Measurements from ENCODE around the gene EYS. TPM values are rescaled to one million over a fixed set of nuclear protein-coding genes. Genes with fewer than 3 reads are reported as not detected.

EYS gene
- total RNA-seq, 3 donors from 2014 or later, result 0.16 to 0.61 (median 0.60) TPM

- ATAC-seq (no peak), DNase-seq (no peak)
- Histone ChIP-seq H3K9me3 (no peaks in the 10 kb centered on the region), H3K4me3 (no peak overlapping the region), H3K4me1 (ENCODE audit: low read depth) (no peaks in the 10 kb centered on the region), H3K36me3 (ENCODE audit: low read depth) (no peaks in the 10 kb centered on the region)
- intact Hi-C loops (cut with DNase I, micrococcal nuclease), result no loop called here
- TF ChIP-seq, protein P1, sequence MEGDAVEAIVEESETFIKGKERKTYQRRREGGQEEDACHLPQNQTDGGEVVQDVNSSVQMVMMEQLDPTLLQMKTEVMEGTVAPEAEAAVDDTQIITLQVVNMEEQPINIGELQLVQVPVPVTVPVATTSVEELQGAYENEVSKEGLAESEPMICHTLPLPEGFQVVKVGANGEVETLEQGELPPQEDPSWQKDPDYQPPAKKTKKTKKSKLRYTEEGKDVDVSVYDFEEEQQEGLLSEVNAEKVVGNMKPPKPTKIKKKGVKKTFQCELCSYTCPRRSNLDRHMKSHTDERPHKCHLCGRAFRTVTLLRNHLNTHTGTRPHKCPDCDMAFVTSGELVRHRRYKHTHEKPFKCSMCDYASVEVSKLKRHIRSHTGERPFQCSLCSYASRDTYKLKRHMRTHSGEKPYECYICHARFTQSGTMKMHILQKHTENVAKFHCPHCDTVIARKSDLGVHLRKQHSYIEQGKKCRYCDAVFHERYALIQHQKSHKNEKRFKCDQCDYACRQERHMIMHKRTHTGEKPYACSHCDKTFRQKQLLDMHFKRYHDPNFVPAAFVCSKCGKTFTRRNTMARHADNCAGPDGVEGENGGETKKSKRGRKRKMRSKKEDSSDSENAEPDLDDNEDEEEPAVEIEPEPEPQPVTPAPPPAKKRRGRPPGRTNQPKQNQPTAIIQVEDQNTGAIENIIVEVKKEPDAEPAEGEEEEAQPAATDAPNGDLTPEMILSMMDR (IDR thresholded peaks at IDR 0.05), result no peak
These were observed 1330.6 kb downstream of the EYS start for GRCh38 chr6:64376394-64376793.

DNA sequence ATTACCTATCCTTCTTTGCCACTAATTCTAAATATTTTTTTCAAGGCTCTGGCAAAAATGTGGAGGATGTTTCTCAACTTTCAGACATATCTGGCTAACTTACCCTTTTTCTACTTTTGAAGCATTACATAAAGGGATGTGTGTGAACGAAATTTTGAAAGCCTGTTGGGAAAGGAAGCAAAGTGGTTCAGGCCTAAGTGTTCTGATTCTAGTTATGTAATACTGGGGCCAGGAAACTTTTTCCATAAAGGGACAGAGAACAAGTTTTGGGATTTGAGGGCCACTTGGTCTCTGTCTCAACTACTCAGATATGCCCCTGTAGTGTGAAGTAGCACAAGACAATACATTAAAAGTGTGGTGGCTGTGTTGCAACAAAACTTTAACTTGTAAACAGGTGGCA lies 1349.6 kb downstream of the EYS start:
- H3K4me1 ChIP-seq (ENCODE audit: low read depth), result no peaks in the 10 kb centered on the region
- ATAC-seq (no peak), DNase-seq (no peak)
- TF ChIP-seq, protein P1 (IDR thresholded peaks at IDR 0.05), result no peak
- intact Hi-C loops (cut with DNase I, micrococcal nuclease), result no loop called here
- no peaks in the 10 kb centered on the region for H3K36me3 ChIP-seq (ENCODE audit: low read depth)
- H3K9me3 ChIP-seq, result no peaks in the 10 kb centered on the region
- H3K4me3 ChIP-seq, result no peak overlapping the region

DNA sequence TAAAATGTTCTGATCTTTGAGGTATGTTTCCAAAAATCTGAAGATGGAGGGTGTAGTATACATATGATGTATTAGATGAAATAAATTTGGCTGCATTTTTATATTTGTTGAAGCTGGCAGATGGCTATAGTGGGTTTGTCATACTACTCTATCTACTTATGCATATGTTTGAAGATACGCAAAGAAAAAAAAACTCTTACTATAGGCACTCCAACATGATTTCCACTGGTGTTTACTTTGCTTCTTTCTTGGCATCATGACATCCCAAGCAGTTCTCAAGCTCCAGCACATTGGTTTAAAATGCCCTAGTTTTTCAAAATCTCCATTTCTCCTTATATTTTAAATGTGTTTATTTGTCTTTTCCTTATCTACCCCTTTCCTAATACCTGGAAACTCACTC lies 1359.6 kb downstream of the EYS start:
- H3K36me3 ChIP-seq (ENCODE audit: low read depth), result no peaks in the 10 kb centered on the region
- H3K4me3 ChIP-seq, result no peak overlapping the region
- DNase-seq (no peak), ATAC-seq (no peak)
- H3K4me1 ChIP-seq (ENCODE audit: low read depth), result no peaks in the 10 kb centered on the region
- intact Hi-C loops (cut with DNase I, micrococcal nuclease), result no loop called here
- TF ChIP-seq, protein P1 (IDR thresholded peaks at IDR 0.05), result no peak
- no peaks in the 10 kb centered on the region for H3K9me3 ChIP-seq

GRCh38 chr6:64335195-64335594 lies 1371.8 kb downstream of the EYS start:
- H3K9me3 ChIP-seq, result no peaks in the 10 kb centered on the region
- no peak overlapping the region for H3K4me3 ChIP-seq
- TF ChIP-seq, protein P1 (IDR thresholded peaks at IDR 0.05), result no peak
- DNase-seq (no peak), ATAC-seq (no peak)
- intact Hi-C loops (cut with DNase I, micrococcal nuclease), result loop anchor here in 1 of 2 donors (10.0 kb wide), 1 partner anchor 320 kb away; no protein-coding TSS in a partner anchor
- H3K4me1 ChIP-seq (ENCODE audit: low read depth), result no peaks in the 10 kb centered on the region
- H3K36me3 ChIP-seq (ENCODE audit: low read depth), result no peaks in the 10 kb centered on the region

DNA sequence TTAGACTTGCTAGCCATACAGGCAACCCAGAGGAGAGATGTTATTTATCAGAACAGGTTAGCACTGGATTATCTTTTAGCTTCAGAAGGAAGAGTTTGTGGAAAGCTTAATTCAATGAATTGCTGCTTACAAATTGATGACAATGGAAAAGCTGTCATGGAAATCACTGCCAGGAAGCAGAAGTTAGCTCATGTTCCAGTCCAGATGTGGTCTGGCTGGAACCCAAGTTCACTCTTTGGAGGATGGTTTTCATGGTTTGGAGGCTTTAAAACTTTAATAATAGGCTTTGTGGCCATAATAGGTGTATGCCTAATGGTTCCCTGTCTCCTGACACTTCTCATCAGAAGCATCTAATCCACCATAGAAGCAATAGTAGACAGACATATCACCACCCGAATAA lies 1372.4 kb downstream of the EYS start:
- TF ChIP-seq, protein P1 (IDR thresholded peaks at IDR 0.05), result no peak
- intact Hi-C loops (cut with DNase I, micrococcal nuclease), result loop anchor here (5.0 to 10.0 kb wide), 2 partner anchors 320 to 322 kb away; no protein-coding TSS in a partner anchor

More for the DNA sequence above, 1372.4 kb downstream of the EYS start:
- H3K4me1 ChIP-seq (ENCODE audit: low read depth), result no peaks in the 10 kb centered on the region
- ATAC-seq (no peak), DNase-seq (no peak)
- H3K4me3 ChIP-seq, result no peak overlapping the region
- no peaks in the 10 kb centered on the region for H3K9me3 ChIP-seq
- H3K36me3 ChIP-seq (ENCODE audit: low read depth), result no peaks in the 10 kb centered on the region

All from mucosa of descending colon (tissue), 3 donors.